GM23338 (cell line): ENCODE data around the gene FBXO11.

Experiments
- CREB1 ChIP-seq: fragments of 250-450 bp; sonication (Bioruptor Pico); IDR thresholded peaks from 2 replicates; pipeline ENCODE4 v1.5.0; 2020; ENCODE audit warnings: low read depth, mild to moderate bottlenecking, moderate library complexity
- EZH2 ChIP-seq: fragments of 200-600 bp; sonication (generic); IDR thresholded peaks from one replicate; pipeline ENCODE4 v1.8.0; 2017; ENCODE audit warnings: antibody characterized with exemption, mild to moderate bottlenecking, low read depth; ENCODE audit not compliant: unreplicated experiment
- EZH2phosphoT487 ChIP-seq: fragments of 200-600 bp; sonication (generic); IDR thresholded peaks from one replicate; pipeline ENCODE4 v1.8.1; 2018; ENCODE audit warnings: antibody characterized with exemption; ENCODE audit not compliant: unreplicated experiment
- POLR2AphosphoS5 ChIP-seq: IDR thresholded peaks from 2 replicates; pipeline ENCODE4 v1.6.1; 2016; ENCODE audit warnings: antibody characterized with exemption, low read depth
- REST ChIP-seq: IDR thresholded peaks from one replicate; pipeline ENCODE4 v1.6.1; 2018; ENCODE audit warnings: antibody characterized with exemption; ENCODE audit not compliant: unreplicated experiment
- ZNF114 ChIP-seq: fragments of 250-450 bp; sonication (Bioruptor Pico); IDR thresholded peaks from 2 replicates; pipeline ENCODE4 v1.5.0; 2020; ENCODE audit warnings: mild to moderate bottlenecking, moderate library complexity
- ZNF462 ChIP-seq: fragments of 250-450 bp; sonication (Bioruptor Pico); IDR thresholded peaks from 2 replicates; pipeline ENCODE4 v1.5.0; 2020; ENCODE audit warnings: mild to moderate bottlenecking, moderate library complexity
- TF ChIP-seq, protein P1 (sequence below), 2 experiments: fragments of 200-600 bp in 1 of 2; sonication (generic) in 1 of 2; conservative IDR thresholded peaks; 2 replicates each; pipeline versions ENCODE4 v1.5.1 to v1.6.1; 2016 to 2017; ENCODE audit warnings: antibody characterized with exemption in 2 of 2, low read depth in 2 of 2, mild to moderate bottlenecking in 2 of 2, moderate library complexity in 1 of 2

GRCh38 chr2:47900857-47901256, 5.4 kb downstream of the FBXO11 start:
- TF ChIP-seq, protein P1, sequence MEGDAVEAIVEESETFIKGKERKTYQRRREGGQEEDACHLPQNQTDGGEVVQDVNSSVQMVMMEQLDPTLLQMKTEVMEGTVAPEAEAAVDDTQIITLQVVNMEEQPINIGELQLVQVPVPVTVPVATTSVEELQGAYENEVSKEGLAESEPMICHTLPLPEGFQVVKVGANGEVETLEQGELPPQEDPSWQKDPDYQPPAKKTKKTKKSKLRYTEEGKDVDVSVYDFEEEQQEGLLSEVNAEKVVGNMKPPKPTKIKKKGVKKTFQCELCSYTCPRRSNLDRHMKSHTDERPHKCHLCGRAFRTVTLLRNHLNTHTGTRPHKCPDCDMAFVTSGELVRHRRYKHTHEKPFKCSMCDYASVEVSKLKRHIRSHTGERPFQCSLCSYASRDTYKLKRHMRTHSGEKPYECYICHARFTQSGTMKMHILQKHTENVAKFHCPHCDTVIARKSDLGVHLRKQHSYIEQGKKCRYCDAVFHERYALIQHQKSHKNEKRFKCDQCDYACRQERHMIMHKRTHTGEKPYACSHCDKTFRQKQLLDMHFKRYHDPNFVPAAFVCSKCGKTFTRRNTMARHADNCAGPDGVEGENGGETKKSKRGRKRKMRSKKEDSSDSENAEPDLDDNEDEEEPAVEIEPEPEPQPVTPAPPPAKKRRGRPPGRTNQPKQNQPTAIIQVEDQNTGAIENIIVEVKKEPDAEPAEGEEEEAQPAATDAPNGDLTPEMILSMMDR (conservative IDR thresholded peaks at IDR 0.05; ENCODE audit: low read depth in 2 of 2): no peak
- TF ChIP-seq EZH2: no peak
- TF ChIP-seq POLR2AphosphoS5: no peak
- no peak for TF ChIP-seq REST
- TF ChIP-seq EZH2phosphoT487: no peak
- no peak for TF ChIP-seq CREB1 (CRISPR knock-in tag)
- TF ChIP-seq ZNF462 (CRISPR knock-in tag): no peak
- TF ChIP-seq ZNF114 (CRISPR knock-in tag): no peak
